Skeletal muscle tissue (tissue), 4 donors: ENCODE measurements around the gene GPRIN1. TPM values are rescaled to one million over a fixed set of nuclear protein-coding genes. Genes with fewer than 3 reads are reported as not detected.
A peak's percentile ranks its signal among the peaks of the same experiment; 100 is the strongest.

ENCODE experiments used
- H3K27ac ChIP-seq: one replicate; pipeline ENCODE4 v1.7.0; 2013; ENCODE audit warnings: mild to moderate bottlenecking, low read depth, low read length, inconsistent platforms
- H3K27me3 ChIP-seq, 3 donors: one replicate each; pipeline ENCODE4 v1.7.0; 2013; ENCODE audit warnings: low read length in 3 of 3; ENCODE audit not compliant: control insufficient read depth in 3 of 3, insufficient read depth in 3 of 3
- H3K36me3 ChIP-seq, 3 donors: one replicate each; pipeline ENCODE4 v1.7.0; 2013; ENCODE audit warnings: low read length in 3 of 3; ENCODE audit not compliant: control insufficient read depth in 3 of 3, insufficient read depth in 3 of 3
- H3K4me1 ChIP-seq, 3 donors: one replicate each; pipeline ENCODE4 v1.7.0; 2013; ENCODE audit warnings: low read length in 3 of 3, mild to moderate bottlenecking in 3 of 3; ENCODE audit not compliant: control insufficient read depth in 3 of 3, insufficient read depth in 3 of 3
- H3K4me3 ChIP-seq, 3 donors: one replicate each; pipeline ENCODE4 v1.7.0; 2013; ENCODE audit warnings: low read length in 3 of 3
- H3K9ac ChIP-seq, 3 donors: one replicate each; pipeline ENCODE4 v1.7.0; 2013; ENCODE audit warnings: low read length in 3 of 3, mild to moderate bottlenecking in 3 of 3, moderate library complexity in 2 of 3, low read depth in 1 of 3
- H3K9me3 ChIP-seq, 3 donors: one replicate each; pipeline ENCODE4 v1.7.0; 2013; ENCODE audit warnings: low read length in 3 of 3; ENCODE audit not compliant: control insufficient read depth in 3 of 3
- total RNA-seq: library from RNA; depleted of rRNA; stranded (reverse); fragments of >200 nt; gene quantifications from one replicate; pipeline ENCODE4 v1.2.3, GENCODE V29; 2014
- donor health status: Osteomylitis.

GPRIN1 gene
- total RNA-seq, 1 donor from 2014 or later: 0.52 TPM

DNA sequence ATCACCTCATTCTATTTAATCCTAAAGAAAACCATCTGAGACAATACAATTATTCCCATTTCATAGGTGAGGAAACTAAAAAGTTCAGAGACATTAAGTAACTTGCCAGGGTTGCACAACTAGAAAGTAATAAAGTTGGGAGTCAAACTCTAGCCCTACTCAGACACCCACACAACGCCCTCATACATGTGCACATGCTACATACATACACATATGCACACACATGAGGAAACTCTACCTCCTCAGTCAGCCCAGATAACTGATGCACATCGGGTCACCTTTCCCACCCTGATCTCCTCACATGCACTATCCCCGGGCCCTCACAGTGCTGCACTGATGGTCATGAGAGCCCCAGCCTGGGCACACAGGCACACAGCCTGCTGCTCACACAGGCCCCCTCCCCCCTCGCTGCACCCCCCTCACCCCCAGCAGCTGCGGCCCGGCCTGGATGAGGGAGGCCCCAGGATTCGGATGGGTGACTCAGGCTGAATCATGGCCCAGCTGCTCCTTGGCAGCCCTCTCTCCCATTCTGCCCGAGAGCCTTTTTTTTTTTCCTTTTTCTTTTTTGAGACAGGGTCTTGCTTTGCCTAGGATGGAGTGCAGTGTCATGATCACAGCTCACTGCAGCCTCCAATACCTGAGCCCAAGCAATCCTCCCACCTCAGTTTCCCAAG, 5.0 kb upstream of the GPRIN1 start:
- Histone ChIP-seq H3K9me3 (no peaks in the 10 kb centered on the region), H3K4me3 (no peak overlapping the region), H3K9ac (no peak overlapping the region), H3K27ac (no peak overlapping the region), H3K36me3 (no peaks in the 10 kb centered on the region), H3K27me3 (peaks cover 22 to 53% (median 48%) of the 10 kb centered on the region in 3 donors), H3K4me1 (peaks cover 6 to 11% (median 8%) of the 10 kb centered on the region in 3 donors)

GRCh38 chr5:176612855-176613254, 2.9 kb upstream of the GPRIN1 start:
- Histone ChIP-seq H3K4me1 (peaks cover 4 to 7% (median 5%) of the 10 kb centered on the region in 3 donors), H3K9me3 (no peaks in the 10 kb centered on the region), H3K27me3 (peaks cover 13 to 47% (median 42%) of the 10 kb centered on the region in 3 donors), H3K36me3 (no peaks in the 10 kb centered on the region), H3K27ac (no peak overlapping the region), H3K4me3 (no peak overlapping the region), H3K9ac (no peak overlapping the region)

GRCh38 chr5:176612008-176612407, 2.1 kb upstream of the GPRIN1 start:
- Histone ChIP-seq H3K9me3 (no peaks in the 10 kb centered on the region), H3K27ac (no peak overlapping the region), H3K27me3 (peaks cover 7 to 43% (median 39%) of the 10 kb centered on the region in 3 donors), H3K4me1 (peaks cover 4 to 7% (median 5%) of the 10 kb centered on the region in 3 donors), H3K9ac (no peak overlapping the region), H3K36me3 (no peaks in the 10 kb centered on the region), H3K4me3 (no peak overlapping the region)

GRCh38 chr5:176611435-176611834, 1.5 kb upstream of the GPRIN1 start:
- Histone ChIP-seq H3K27me3 (peaks cover 5 to 39% (median 38%) of the 10 kb centered on the region in 3 donors), H3K36me3 (no peaks in the 10 kb centered on the region), H3K4me3 (no peak overlapping the region), H3K9me3 (no peaks in the 10 kb centered on the region), H3K27ac (no peak overlapping the region), H3K9ac (no peak overlapping the region), H3K4me1 (peaks cover 4 to 7% (median 5%) of the 10 kb centered on the region in 3 donors)

DNA sequence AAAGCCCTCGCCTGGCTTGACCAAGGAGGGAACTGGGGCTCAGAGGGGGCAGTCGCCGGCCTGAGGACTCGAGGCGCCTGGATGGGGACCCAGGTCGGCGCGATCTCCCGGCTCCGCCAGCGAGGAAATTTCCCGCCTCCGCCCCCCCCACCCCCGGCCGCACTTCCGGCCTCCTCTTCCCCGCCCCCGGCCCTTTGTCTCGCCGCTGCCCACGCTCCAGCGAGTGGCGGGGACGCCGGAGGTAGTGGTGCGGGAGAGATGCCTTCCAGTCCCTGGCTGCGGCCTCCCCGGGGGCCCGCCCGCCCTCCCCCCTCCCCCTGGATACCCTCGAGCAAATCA, 448 bp upstream of the GPRIN1 start:
- no peaks in the 10 kb centered on the region for H3K36me3 ChIP-seq
- no peak overlapping the region for H3K9ac ChIP-seq
- peaks cover 4 to 7% (median 5%) of the 10 kb centered on the region in 3 donors for H3K4me1 ChIP-seq
- no peak overlapping the region for H3K27ac ChIP-seq
- H3K4me3 ChIP-seq: peak overlapping the region in 2 of 3 donors; percentile 58 to 60
- no peaks in the 10 kb centered on the region for H3K9me3 ChIP-seq
- H3K27me3 ChIP-seq: peaks cover 5 to 36% (median 29%) of the 10 kb centered on the region in 3 donors

DNA sequence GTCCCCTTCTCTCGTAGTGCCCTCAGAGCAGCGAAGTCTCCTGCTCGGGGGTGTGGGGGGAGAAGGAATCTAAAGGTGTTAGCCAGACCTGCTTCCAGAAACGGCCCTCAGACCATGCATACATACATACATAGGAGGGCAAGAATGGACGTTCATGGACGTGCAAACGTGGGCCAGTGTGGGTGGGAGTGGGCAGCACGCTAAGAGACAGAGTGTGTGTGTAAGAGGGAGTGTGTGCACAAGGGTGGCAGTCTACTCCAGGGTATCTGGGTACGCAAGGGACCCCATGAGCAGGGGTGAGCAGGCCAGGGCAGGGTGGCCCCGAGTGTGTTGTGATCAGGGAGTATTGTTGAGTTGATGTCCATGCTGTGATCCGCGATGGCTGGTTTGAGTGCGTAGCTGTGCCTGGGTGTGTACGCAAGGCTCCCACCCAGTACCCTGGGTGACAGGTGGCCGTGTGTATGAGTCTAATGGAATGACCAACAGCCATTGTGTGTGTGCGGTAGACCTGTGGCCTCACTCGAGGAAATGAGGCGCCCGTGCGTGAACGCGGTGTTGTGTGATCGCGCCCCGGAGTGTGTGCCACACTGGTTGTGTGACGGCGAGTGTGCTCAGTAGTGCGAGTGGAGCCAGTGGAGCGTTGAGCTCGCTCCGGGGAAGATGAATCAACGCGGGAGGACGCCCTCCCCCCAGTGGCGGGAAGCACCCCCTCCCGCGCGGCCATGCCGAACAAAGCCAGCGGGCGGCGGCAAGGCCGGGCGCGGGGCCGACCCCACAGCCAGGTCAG, 826 bp downstream of the GPRIN1 start:
- H3K36me3 ChIP-seq: no peaks in the 10 kb centered on the region
- no peaks in the 10 kb centered on the region for H3K9me3 ChIP-seq
- H3K27ac ChIP-seq: no peak overlapping the region
- H3K4me3 ChIP-seq: peak overlapping the region in 2 of 3 donors; percentile 45 to 52
- peaks cover 4 to 7% (median 5%) of the 10 kb centered on the region in 3 donors for H3K4me1 ChIP-seq
- no peak overlapping the region for H3K9ac ChIP-seq
- H3K27me3 ChIP-seq: peaks cover 5 to 31% (median 29%) of the 10 kb centered on the region in 3 donors

DNA sequence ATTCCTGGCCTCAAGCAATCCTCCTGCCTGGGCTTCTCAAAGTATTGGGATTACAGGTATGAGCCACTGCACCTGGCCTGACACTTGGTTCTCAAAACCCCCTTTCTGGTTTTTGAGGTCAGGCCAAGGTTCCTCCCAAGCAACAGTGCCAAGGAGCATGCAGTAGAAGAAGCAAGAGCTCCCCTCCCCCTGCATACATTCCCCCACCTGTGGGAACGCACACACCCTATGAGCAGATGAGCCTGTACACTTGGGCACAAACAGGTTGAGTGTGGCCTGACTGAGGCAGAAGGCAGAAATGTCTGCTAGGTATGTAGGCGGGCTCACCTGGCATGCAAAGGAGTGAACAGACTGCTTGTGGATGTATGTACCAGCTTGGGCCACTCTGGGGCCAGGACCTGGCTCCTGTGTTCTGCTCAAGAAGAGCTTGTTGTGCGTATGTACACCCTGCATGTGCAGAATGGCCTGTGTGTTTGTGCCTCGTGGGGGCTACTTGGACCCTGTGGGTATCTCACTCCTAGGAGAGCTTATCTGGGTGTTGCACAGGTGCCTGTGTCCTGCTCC, 1.7 kb downstream of the GPRIN1 start:
- Histone ChIP-seq H3K9ac (no peak overlapping the region), H3K4me3 (no peak overlapping the region), H3K4me1 (peaks cover 4 to 7% (median 5%) of the 10 kb centered on the region in 3 donors), H3K36me3 (no peaks in the 10 kb centered on the region), H3K27ac (no peak overlapping the region), H3K27me3 (peaks cover 6 to 27% (median 25%) of the 10 kb centered on the region in 3 donors), H3K9me3 (no peaks in the 10 kb centered on the region)

GRCh38 chr5:176606875-176607274, 3.1 kb downstream of the GPRIN1 start:
- H3K4me1 ChIP-seq: peaks cover 4 to 7% (median 5%) of the 10 kb centered on the region in 3 donors
- no peak overlapping the region for H3K4me3 ChIP-seq
- no peaks in the 10 kb centered on the region for H3K36me3 ChIP-seq
- peaks cover 8 to 17% (median 14%) of the 10 kb centered on the region in 3 donors for H3K27me3 ChIP-seq
- no peak overlapping the region for H3K27ac ChIP-seq
- H3K9me3 ChIP-seq: no peaks in the 10 kb centered on the region
- no peak overlapping the region for H3K9ac ChIP-seq

DNA sequence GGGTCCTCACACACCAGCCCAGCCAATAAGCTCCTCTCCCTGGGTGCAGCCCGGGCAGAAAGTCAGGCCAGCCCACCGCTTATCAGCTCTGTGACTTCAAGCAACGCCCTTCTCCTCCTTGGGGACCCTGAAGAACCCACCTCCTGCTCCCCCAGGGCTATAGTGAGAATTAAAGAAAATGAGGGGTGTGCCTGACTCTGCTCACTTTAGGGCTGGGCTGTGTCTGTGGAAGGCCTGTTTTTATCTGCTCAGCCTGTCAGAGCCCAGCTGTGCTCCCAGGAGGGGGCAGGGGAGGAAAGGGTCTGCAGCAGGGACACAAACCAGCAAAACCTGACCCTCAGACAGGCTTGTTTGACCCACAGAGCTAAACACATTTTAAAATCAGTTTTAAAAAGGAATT, 3.9 kb downstream of the GPRIN1 start:
- H3K27ac ChIP-seq: no peak overlapping the region
- H3K4me1 ChIP-seq: peaks cover 4 to 7% (median 5%) of the 10 kb centered on the region in 3 donors
- no peak overlapping the region for H3K9ac ChIP-seq
- H3K9me3 ChIP-seq: no peaks in the 10 kb centered on the region
- no peaks in the 10 kb centered on the region for H3K36me3 ChIP-seq
- H3K27me3 ChIP-seq: peaks cover 8 to 14% (median 13%) of the 10 kb centered on the region in 3 donors
- H3K4me3 ChIP-seq: no peak overlapping the region

DNA sequence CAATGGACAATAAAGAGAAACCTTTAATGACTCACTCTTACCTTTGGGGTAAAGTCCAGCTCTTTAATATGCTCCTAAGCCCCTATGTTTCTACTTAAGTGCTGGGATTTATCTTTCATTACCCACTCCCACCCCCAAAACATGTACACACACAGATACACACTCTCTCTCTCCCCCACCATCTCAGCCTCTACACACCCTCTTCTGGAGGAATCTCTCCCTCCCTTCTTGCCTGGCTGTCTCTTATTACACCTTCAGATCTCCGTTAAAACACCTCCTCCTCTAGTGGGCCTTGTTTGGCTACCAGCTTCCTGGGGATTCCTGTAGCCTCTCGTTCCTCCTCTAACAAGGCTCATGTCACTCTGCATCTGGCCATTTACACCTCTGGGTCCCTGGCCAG, 6.9 kb downstream of the GPRIN1 start:
- H3K4me3 ChIP-seq: no peak overlapping the region
- H3K9ac ChIP-seq: no peak overlapping the region
- H3K27me3 ChIP-seq: peaks cover 5 to 8% (median 7%) of the 10 kb centered on the region in 3 donors
- no peaks in the 10 kb centered on the region for H3K4me1 ChIP-seq
- H3K36me3 ChIP-seq: no peaks in the 10 kb centered on the region
- H3K9me3 ChIP-seq: no peaks in the 10 kb centered on the region
- H3K27ac ChIP-seq: no peak overlapping the region
